IPS-18c (cell line): ENCODE data around the gene GCSAM.
A peak's percentile ranks its signal among the peaks of the same experiment; 100 is the strongest.
"Not testable (repeated sequence)": the region's sequence is repeated elsewhere in the genome, so short reads cannot be mapped to it uniquely, and the experiment has no call there.

Experiments used
- H3K4me3 ChIP-seq: 2 replicates; pipeline ENCODE4 v1.7.0; 2013; ENCODE audit warnings: low read depth, mild to moderate bottlenecking, low read length, moderate library complexity; ENCODE audit not compliant: insufficient read depth
- H3K9me3 ChIP-seq: one replicate; pipeline ENCODE4 v1.6.1; 2013; ENCODE audit warnings: mild to moderate bottlenecking, low read length, moderate library complexity; ENCODE audit not compliant: control insufficient read depth, insufficient read depth

GCSAM gene

GRCh38 chr3:112087746-112088145, 45.3 kb downstream of the GCSAM start:
- Histone ChIP-seq H3K9me3 (no peaks in the 10 kb centered on the region), H3K4me3 (no peak overlapping the region)

GRCh38 chr3:112086875-112087524, 46.0 kb downstream of the GCSAM start:
- Histone ChIP-seq H3K4me3 (peak overlapping the region; percentile 81), H3K9me3 (no peaks in the 10 kb centered on the region)

GRCh38 chr3:112086076-112086854, 46.8 kb downstream of the GCSAM start, which contains the start of gene C3orf52:
C3orf52 (plus strand) TSS chr3:112086389; CDS start chr3:112086408, 19 bp downstream.
- H3K9me3 ChIP-seq: no peaks in the 10 kb centered on the region
- peak within 1 kb of the TSS; percentile 81 for H3K4me3 ChIP-seq

GRCh38 chr3:112085735-112086075, 47.3 kb downstream of the GCSAM start:
- Histone ChIP-seq H3K4me3 (peak overlapping the region; percentile 81), H3K9me3 (no peaks in the 10 kb centered on the region)

GRCh38 chr3:112084980-112085705, 47.9 kb downstream of the GCSAM start:
- H3K9me3 ChIP-seq: no peaks in the 10 kb centered on the region

GRCh38 chr3:112083239-112083638, 49.8 kb downstream of the GCSAM start:
- H3K9me3 ChIP-seq: no peaks in the 10 kb centered on the region
- H3K4me3 ChIP-seq: no peak overlapping the region

More at GRCh38 chr3:112084980-112085705, 47.9 kb downstream of the GCSAM start:
- 0 out of 2 replicates have a peak overlapping the region, but pooled peaks have one; percentile 81 for H3K4me3 ChIP-seq

GRCh38 chr3:112078125-112079083, 54.6 kb downstream of the GCSAM start:
- H3K4me3 ChIP-seq: no peak overlapping the region
- no peaks in the 10 kb centered on the region for H3K9me3 ChIP-seq

GRCh38 chr3:112074616-112075497, 58.2 kb downstream of the GCSAM start:
- H3K9me3 ChIP-seq: no peaks in the 10 kb centered on the region
- H3K4me3 ChIP-seq: no peak overlapping the region

- H3K9me3 ChIP-seq: no peaks in the 10 kb centered on the region
- no peak overlapping the region for H3K4me3 ChIP-seq
Measured at GRCh38 chr3:112074006-112074405, 59.0 kb downstream of the GCSAM start.

GRCh38 chr3:112072387-112073060, 60.5 kb downstream of the GCSAM start:
- H3K4me3 ChIP-seq, H3K9me3 ChIP-seq: not testable (repeated sequence)
